Measurements from ENCODE around the gene TMEM132E.

The TMEM132E gene

GRCh38 chr17:34668206-34668605, 88.8 kb downstream of the TMEM132E start:
- no peak for DNase-seq

- no peak for DNase-seq
Measured at GRCh38 chr17:34669511-34669910, 90.1 kb downstream of the TMEM132E start.

GRCh38 chr17:34670618-34671017, 91.2 kb downstream of the TMEM132E start:
- no peak for DNase-seq

- no peak for DNase-seq
Measured at GRCh38 chr17:34671191-34671590, 91.8 kb downstream of the TMEM132E start.

- DNase-seq: no peak
Measured at GRCh38 chr17:34672176-34672785, 92.9 kb downstream of the TMEM132E start.

GRCh38 chr17:34673516-34673915, 94.1 kb downstream of the TMEM132E start:
- DNase-seq: no peak

GRCh38 chr17:34673995-34674890, 94.9 kb downstream of the TMEM132E start:
- DNase-seq: no peak

GRCh38 chr17:34675143-34675542, 95.8 kb downstream of the TMEM132E start:
- no peak for DNase-seq

GRCh38 chr17:34675605-34676004, 96.2 kb downstream of the TMEM132E start:
- no peak for DNase-seq

GRCh38 chr17:34680151-34680550, 100.8 kb downstream of the TMEM132E start:
- DNase-seq: no peak

GRCh38 chr17:34682305-34682704, 102.9 kb downstream of the TMEM132E start:
- no peak for DNase-seq

- DNase-seq: no peak
Measured at GRCh38 chr17:34683390-34683789, 104.0 kb downstream of the TMEM132E start.
